Measurements from ENCODE around the gene CACNA2D3.
"Not testable (repeated sequence)": the region's sequence is repeated elsewhere in the genome, so short reads cannot be mapped to it uniquely, and the experiment has no call there.

CACNA2D3 gene

GRCh38 chr3:54596087-54596486 is 473.7 kb downstream of the CACNA2D3 start:
- DNase-seq: no peak

DNA sequence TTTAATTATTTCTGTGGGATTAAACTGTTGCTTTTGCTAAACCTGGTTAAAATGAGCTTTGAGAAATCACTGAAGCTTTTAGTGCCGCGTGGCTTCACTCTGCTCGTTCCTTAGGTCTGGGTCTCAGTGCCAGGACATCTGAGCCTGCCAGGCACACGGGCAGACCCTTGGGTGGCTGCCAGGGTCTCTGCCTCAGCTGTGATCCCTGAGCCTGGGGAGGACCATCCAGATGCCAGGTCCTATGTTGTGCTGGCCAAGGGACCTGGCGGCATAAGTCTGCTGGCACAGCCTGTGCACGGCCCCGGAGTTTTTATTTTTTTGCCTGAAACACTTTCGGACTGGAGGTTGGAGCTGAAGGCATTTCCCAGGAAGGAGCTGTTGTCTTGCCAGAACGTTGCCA is 477.4 kb downstream of the CACNA2D3 start:
- no peak for DNase-seq

DNA sequence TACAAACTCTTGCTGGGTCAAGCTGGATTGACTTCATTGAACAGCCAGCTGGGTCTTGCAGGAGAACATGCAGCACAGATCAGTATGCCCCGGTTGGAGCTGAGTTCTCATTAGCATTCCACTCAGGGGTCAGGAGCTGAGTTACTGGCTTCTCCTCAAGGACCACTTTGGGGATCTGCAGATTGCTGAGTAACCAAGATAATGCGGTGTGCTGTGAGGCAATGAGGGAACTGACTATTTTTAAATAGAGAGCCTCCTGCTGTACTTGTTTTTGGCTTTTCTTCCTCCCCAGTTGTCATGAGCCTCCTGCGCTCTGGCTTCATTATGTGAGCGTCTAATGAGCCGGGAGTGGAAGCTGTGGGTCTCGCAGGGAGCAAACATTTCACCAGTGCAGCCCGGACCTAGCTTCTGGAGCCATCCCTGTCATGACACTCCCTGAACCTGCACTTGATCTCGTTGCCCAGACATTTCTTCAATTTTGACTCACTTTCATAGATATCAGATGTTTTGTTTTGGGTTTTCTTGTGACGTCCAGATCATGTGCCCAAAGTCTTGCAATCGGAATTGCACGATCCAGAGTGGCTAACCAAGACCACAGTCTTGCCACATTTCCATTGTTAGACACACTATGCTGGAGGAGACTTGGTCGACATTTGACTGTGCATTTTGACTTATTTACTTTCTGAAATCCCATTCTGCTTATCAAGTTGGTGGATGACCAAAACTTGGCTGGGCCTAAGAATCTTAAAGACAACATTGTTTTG is 478.3 kb downstream of the CACNA2D3 start:
- no peak for DNase-seq

- DNase-seq: no peak
Measured at GRCh38 chr3:54604495-54604894, 482.1 kb downstream of the CACNA2D3 start.

GRCh38 chr3:54608041-54608440 is 485.7 kb downstream of the CACNA2D3 start:
- DNase-seq: no peak

GRCh38 chr3:54619053-54619452 is 496.7 kb downstream of the CACNA2D3 start:
- no peak for DNase-seq

- no peak for DNase-seq
Measured at GRCh38 chr3:54619531-54619930, 497.2 kb downstream of the CACNA2D3 start.

GRCh38 chr3:54621184-54621583 is 498.8 kb downstream of the CACNA2D3 start:
- DNase-seq: no peak

- DNase-seq: no peak
Measured at GRCh38 chr3:54622678-54623077, 500.3 kb downstream of the CACNA2D3 start.

GRCh38 chr3:54625805-54626787 is 503.7 kb downstream of the CACNA2D3 start:
- DNase-seq: no peak

- DNase-seq: no peak
Measured at GRCh38 chr3:54628888-54629441, 506.6 kb downstream of the CACNA2D3 start.

DNA sequence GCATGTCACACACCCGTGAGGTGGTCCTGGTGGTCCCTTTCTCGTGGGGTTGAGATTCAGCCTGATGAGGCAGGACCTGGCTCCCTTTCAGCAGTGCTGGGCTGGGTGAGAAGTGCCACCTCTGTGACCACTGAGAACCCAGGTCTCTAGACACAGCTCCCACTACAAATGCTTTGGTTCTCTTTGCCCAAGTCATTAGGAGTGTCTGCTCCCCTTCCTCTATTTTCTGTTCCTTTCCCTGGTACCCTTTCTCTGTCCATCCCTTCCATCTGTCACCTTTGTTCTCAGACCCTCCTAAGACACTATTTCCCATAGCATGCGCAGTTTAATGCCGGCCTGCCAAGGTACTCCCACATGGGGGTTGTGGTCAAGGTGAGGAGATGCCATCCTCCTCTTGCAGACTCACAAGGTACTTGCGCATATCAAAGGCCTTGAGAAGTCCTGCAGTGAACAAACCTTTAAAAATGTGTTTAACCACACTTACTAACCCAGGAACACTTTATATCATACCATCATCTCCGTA is 507.8 kb downstream of the CACNA2D3 start:
- no peak for DNase-seq

GRCh38 chr3:54631001-54631400 is 508.6 kb downstream of the CACNA2D3 start:
- not testable (repeated sequence) for DNase-seq

DNA sequence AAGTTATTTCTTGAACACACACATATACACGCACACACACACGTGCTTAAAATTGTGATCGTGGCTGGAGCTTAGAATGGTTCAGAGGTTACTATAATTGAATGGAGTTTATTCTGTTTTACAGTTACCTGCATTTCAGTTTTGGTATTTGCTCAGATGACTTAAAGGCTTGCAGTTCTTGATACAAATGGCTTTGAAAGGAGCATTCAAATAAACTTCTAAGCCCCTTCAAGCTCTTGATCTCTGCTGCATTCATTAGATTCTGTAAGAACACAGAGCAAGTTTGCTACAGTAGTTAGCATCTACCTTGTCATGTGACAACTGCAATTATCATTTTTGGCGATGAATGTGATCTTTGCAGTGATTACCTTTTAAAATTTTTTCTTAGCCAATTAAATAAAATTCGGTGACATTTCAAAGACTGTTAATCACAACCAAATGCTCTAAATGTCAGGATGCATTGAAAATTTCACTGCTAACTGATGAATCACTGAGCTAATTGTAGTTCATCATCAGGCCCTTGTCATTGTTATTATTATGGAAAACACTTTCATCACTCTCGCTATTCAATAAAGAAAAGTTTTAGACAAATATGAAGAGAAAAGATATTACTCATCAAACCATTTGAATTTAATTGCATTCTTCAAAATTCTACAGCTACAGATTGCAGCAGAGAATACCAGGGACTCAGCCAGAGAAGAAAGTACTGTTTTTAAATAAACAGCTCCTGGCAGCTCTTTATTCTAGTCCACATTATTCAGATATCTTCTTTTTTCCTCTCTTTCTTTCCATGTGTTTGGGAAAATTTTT is 509.4 kb downstream of the CACNA2D3 start:
- no peak for DNase-seq

DNA sequence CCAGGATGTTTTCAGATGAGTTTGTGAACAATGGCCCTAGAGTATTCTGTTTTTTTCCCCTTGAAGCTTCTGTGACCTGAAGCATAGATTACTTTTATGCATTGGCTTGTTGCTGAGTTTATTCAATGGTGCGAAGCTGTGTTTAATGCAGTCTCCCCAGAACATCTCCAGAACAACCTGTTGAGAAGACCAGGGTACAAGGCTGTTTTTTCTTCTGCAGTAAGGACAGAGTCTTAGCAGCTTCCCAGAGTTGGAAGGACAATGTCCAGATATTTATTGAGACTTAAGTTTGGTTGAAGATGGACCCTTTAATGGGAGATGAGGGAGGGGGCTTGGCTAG is 509.9 kb downstream of the CACNA2D3 start:
- no peak for DNase-seq

DNA sequence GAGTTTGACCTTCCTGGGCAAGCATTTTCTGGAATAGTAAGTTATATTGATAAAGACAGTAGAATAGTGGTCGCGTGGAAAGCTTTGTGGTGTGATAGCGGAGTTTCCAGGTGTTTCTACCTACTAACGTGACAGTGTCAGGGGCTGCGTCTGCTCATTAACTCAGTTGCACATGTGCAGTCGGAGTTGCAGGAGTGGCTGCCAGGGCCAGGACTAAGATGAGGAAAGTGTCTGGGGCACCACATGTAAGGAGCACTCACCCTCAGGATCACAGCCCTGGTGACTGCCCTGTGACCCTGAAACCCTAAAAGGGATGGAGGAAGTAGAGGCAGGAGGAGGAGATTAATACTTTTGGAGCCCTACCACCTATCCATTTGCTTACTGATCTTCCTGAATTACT is 510.5 kb downstream of the CACNA2D3 start:
- no peak for DNase-seq

- DNase-seq: no peak
Measured at GRCh38 chr3:54633444-54634121, 511.2 kb downstream of the CACNA2D3 start.

GRCh38 chr3:54634122-54634469 is 511.7 kb downstream of the CACNA2D3 start:
- DNase-seq: no peak

DNA sequence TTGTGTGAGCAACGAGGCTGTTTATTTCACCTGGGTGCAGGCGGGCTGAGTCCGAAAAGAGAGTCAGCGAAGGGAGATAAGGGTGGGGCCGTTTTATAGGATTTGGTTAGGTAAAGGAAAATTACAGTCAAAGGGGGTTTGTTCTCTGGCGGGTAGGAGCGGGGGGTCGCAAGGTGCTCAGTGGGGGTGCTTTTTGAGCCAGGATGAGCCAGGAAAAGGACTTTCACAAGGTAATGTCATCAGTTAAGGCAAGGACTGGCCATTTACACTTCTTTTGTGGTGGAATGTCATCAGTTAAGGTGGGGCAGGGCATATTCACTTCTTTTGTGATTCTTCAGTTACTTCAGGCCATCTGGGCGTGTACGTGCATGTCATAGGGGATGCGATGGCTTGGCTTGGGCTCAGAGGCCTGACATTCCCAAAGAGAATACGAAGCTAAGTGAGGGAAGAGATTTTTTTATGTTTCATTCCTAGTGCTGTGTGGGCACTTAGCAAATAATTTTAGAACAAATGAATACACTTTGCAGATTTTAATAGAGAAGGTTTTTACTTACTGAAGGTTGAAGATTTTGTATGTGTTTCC is 517.5 kb downstream of the CACNA2D3 start:
- DNase-seq: not testable (repeated sequence)

DNA sequence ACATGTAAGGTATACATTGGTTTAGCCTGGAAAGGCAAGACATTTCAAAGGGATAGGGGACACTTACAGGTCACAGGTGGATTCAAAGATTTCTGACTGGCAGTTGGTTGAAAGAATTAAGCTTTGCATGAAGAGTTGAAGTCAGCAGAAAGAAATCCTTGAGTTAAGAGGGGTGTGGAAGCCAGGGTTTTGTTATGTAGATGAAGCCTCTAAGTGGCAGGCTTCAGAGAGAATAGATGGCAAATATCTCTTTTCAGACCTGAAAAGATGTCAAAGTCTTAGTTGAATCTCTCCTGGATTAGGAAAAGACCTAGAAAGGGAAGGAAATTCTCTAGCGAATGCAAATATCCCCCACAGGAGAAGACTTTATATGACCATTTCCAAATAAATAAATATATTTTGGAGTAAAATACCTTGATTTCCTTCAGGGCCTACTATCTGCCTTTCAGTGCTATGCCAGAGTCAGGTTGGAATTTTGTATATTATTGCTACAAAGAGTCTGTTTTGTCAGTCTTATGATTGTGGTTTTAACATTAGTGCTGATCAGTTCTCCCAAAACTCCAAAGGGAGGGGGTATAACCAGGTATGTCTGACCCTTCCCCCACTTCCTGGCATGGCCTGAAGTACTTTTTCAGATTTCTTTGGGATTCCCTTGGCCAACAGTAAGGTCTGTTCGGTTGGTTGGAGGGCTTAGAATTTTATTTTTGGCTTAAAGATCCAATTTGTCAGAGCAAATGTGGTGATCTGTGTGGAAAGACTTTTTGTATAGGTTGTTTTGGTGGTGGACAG is 519.1 kb downstream of the CACNA2D3 start:
- DNase-seq: no peak

GRCh38 chr3:54642147-54642546 is 519.8 kb downstream of the CACNA2D3 start:
- no peak for DNase-seq
